Small intestine (tissue), 7 donors: ENCODE measurements around the gene ZBTB49. TPM values are rescaled to one million over a fixed set of nuclear protein-coding genes. Genes with fewer than 3 reads are reported as not detected.
"Not testable (repeated sequence)": the region's sequence is repeated elsewhere in the genome, so short reads cannot be mapped to it uniquely, and the experiment has no call there.

ENCODE experiments used
- DNase-seq, 2 donors: peaks; one replicate each; pipeline versions ENCODE4 v3.0.0 to v3.0.0-alpha.2; 2013
- FAIRE-seq: peaks from 2 replicates; lab custom pipeline; 2012; peaks lifted over from hg19 to GRCh38; lab: Jason Lieb, UNC
- H3K27ac ChIP-seq, 3 donors: one replicate each; pipeline ENCODE4 v1.5.1; 2013; ENCODE audit warnings: low read length in 2 of 3, mild to moderate bottlenecking in 2 of 3, control low read depth in 1 of 3, inconsistent platforms in 1 of 3, low read depth in 1 of 3, moderate library complexity in 1 of 3
- H3K27me3 ChIP-seq, 3 donors: one replicate each; pipeline ENCODE4 v1.6.1; 2013; ENCODE audit warnings: low read length in 3 of 3, inconsistent platforms in 1 of 3; ENCODE audit not compliant: control insufficient read depth in 3 of 3, insufficient read depth in 3 of 3
- H3K36me3 ChIP-seq, 3 donors: one replicate each; pipeline ENCODE4 v1.6.1; 2013; ENCODE audit warnings: low read length in 3 of 3, inconsistent platforms in 1 of 3, low read depth in 1 of 3, mild to moderate bottlenecking in 1 of 3, moderate library complexity in 1 of 3; ENCODE audit not compliant: control insufficient read depth in 3 of 3, insufficient read depth in 2 of 3
- H3K4me1 ChIP-seq, 3 donors: one replicate each; pipeline ENCODE4 v1.6.1; 2013; ENCODE audit warnings: low read length in 2 of 3, inconsistent platforms in 1 of 3, low read depth in 1 of 3, mild to moderate bottlenecking in 1 of 3, moderate library complexity in 1 of 3; ENCODE audit not compliant: control insufficient read depth in 3 of 3, insufficient read depth in 2 of 3
- H3K4me3 ChIP-seq, 3 donors: one replicate each; pipeline ENCODE4 v1.5.1; 2013; ENCODE audit warnings: low read length in 3 of 3, control low read depth in 1 of 3, inconsistent platforms in 1 of 3, low read depth in 1 of 3, mild to moderate bottlenecking in 1 of 3, moderate library complexity in 1 of 3
- H3K9me3 ChIP-seq, 2 donors: one replicate each; pipeline ENCODE4 v1.6.1; 2013; ENCODE audit warnings: low read depth in 1 of 2, low read length in 1 of 2; ENCODE audit not compliant: control insufficient read depth in 2 of 2, insufficient read depth in 1 of 2
- WGBS, 3 donors: extraction: QIAGEN DNeasy Blood & Tissue Kit; methylation state at CpG; one replicate each; pipeline ENCODE4 v1.1.7; 2013; 5-methylcytosine and 5-hydroxymethylcytosine counted together
- polyA plus RNA-seq, 4 donors: library from polyadenylated mRNA; stranded (reverse) in 3 of 4; unstranded in 1 of 4; fragments of 200-250 nt in 3 of 4; fragments of 120-200 nt in 1 of 4; gene quantifications; one replicate each; pipeline versions ENCODE4 v1.2.1 to v1.2.3, GENCODE V29; 2013
- donor health status: healthy with polysubstance abuse.
- donor health status: control.
- donor health status: control.
- donor health status: Bipolar disorder and iron deficiency.
- donor health status: healthy.

The ZBTB49 gene
- polyA plus RNA-seq, 4 donors, result 1.8 to 5.8 (median 2.6) TPM

DNA sequence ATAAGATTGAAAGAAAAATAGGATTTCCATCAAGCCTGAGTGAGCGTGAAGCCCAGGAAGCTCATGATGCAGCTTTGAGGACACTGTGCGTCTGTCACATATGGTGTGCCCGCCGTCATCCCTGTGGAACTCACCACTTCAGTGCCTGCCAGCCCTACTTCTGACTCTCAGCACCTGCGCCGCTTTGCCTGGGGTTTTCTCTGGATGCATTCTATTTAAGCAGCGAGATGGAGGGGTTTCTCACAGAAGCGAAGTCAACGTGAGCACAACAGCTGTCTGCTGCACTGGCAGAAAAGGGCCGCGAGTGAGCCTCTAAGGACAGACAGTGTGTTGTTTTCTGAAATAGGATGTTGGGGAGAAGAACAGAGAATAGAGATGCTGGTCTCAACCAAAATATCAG is 35.9 kb upstream of the ZBTB49 start:
- Histone ChIP-seq H3K4me1 (peaks cover 0 to under 1% (median 0%) of the 10 kb centered on the region in 3 donors), H3K4me3 (no peak overlapping the region), H3K27me3 (no peaks in the 10 kb centered on the region), H3K27ac (no peak overlapping the region), H3K36me3 (no peaks in the 10 kb centered on the region), H3K9me3 (no peaks in the 10 kb centered on the region)
- DNase-seq (no peak), FAIRE-seq (no peak)
- 86 to 88% (median 87%) methylated on average over 11 of the region's 11 CpGs for WGBS, 3 donors

DNA sequence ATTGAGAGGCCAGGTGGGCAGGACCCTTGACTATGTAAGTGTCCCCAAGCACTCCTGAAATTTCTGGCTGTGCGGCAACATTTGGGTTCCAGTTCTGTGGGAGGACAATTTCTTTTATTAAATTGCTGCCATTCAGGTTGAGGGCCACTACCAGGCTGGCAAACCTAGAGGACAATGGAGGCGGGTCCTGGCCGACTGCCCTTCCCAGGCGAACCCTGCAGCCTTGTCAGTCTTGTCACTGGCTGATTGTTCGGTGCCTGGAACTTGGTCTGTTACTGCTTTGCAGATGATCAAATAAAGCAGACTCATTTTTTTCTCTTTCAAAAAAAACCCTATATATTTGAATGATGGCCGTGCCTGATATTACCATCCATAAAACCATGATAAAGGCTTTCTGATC is 35.4 kb upstream of the ZBTB49 start:
- no peaks in the 10 kb centered on the region for H3K4me1 ChIP-seq
- no peaks in the 10 kb centered on the region for H3K36me3 ChIP-seq
- DNase-seq (no peak), FAIRE-seq (no peak)
- no peak overlapping the region for H3K27ac ChIP-seq
- 49 to 69% (median 58%) methylated on average over 6 of the region's 6 CpGs for WGBS, 3 donors
- no peaks in the 10 kb centered on the region for H3K27me3 ChIP-seq
- H3K9me3 ChIP-seq, result no peaks in the 10 kb centered on the region
- H3K4me3 ChIP-seq, result no peak overlapping the region

DNA sequence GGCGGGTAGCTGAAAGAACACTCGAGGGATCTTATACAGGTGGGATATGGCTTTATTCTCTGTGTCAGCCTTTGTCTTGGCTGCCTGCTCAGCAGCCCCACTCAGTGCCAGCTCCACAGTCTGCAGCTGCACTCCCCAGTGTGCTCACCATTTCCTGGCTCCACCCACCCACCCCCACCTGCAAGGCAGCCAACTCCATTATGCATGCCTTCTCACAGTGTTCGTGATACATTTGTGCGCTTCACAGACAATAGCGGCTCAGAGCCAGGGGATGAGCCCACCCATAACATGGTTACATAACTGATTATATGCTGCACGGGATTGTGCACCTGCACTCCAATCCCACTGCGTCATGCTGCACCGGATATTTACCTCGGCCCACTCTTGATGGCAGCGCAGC is 33.3 kb upstream of the ZBTB49 start:
- H3K4me1 ChIP-seq, result no peaks in the 10 kb centered on the region
- H3K36me3 ChIP-seq, result no peaks in the 10 kb centered on the region
- WGBS, 3 donors, result 74 to 80% (median 76%) methylated on average over 10 of the region's 10 CpGs
- FAIRE-seq (no peak), DNase-seq (no peak)
- no peak overlapping the region for H3K4me3 ChIP-seq
- H3K27ac ChIP-seq, result no peak overlapping the region
- H3K9me3 ChIP-seq, result no peaks in the 10 kb centered on the region
- H3K27me3 ChIP-seq, result no peaks in the 10 kb centered on the region

DNA sequence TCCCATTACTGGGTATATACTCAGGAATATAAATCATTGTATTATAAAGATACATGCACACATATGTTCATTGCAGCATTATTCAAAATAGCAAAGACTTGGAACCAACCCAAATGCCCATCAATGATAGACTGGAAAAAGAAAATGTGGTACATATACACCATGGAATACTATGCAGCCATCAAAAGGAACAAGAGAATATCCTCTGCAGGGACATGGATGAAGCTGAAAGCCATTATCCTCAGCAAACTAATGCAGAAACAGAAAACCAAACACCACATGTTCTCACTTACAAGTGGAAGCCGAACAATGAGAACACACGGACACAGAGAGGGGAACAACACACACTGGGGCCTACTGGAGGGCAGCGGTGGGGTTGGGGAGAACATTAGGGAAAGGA is 32.3 kb upstream of the ZBTB49 start:
- WGBS, 3 donors, result 78 to 93% (median 90%) methylated on average over 3 of the region's 3 CpGs
- not testable (repeated sequence) for H3K27me3 ChIP-seq, FAIRE-seq, H3K27ac ChIP-seq, H3K4me3 ChIP-seq, DNase-seq, H3K4me1 ChIP-seq, H3K36me3 ChIP-seq, H3K9me3 ChIP-seq

GRCh38 chr4:4259484-4260100 is 30.5 kb upstream of the ZBTB49 start:
- H3K27me3 ChIP-seq, result no peaks in the 10 kb centered on the region
- FAIRE-seq (no peak), DNase-seq (peak in 1 of 2 donors; percentile 11)
- H3K4me3 ChIP-seq, result no peak overlapping the region
- 12 to 37% (median 24%) methylated on average over 9 of the region's 9 CpGs for WGBS, 3 donors
- H3K27ac ChIP-seq, result peak overlapping the region in 1 of 3 donors; percentile 3
- H3K4me1 ChIP-seq, result no peaks in the 10 kb centered on the region
- no peaks in the 10 kb centered on the region for H3K9me3 ChIP-seq
- no peaks in the 10 kb centered on the region for H3K36me3 ChIP-seq

GRCh38 chr4:4260185-4260751 is 29.8 kb upstream of the ZBTB49 start:
- Histone ChIP-seq H3K9me3 (no peaks in the 10 kb centered on the region), H3K36me3 (no peaks in the 10 kb centered on the region), H3K27me3 (no peaks in the 10 kb centered on the region), H3K4me1 (no peaks in the 10 kb centered on the region), H3K27ac (no peak overlapping the region), H3K4me3 (no peak overlapping the region)
- FAIRE-seq (no peak), DNase-seq (peak in 1 of 2 donors; percentile 16)
- WGBS, 3 donors, result 68 to 72% (median 68%) methylated on average over 6 of the region's 6 CpGs

- no peak for DNase-seq
- Histone ChIP-seq H3K27me3 (no peaks in the 10 kb centered on the region), H3K36me3 (peaks cover 3 to 22% (median 6%) of the 10 kb centered on the region in 3 donors), H3K4me1 (no peaks in the 10 kb centered on the region), H3K9me3 (no peaks in the 10 kb centered on the region), H3K27ac (no peak overlapping the region), H3K4me3 (no peak overlapping the region)
- WGBS, 3 donors, result 86 to 92% (median 88%) methylated on average over 5 of the region's 5 CpGs
- no peak for FAIRE-seq
These were observed 22.1 kb upstream of the ZBTB49 start for GRCh38 chr4:4267981-4268380.

DNA sequence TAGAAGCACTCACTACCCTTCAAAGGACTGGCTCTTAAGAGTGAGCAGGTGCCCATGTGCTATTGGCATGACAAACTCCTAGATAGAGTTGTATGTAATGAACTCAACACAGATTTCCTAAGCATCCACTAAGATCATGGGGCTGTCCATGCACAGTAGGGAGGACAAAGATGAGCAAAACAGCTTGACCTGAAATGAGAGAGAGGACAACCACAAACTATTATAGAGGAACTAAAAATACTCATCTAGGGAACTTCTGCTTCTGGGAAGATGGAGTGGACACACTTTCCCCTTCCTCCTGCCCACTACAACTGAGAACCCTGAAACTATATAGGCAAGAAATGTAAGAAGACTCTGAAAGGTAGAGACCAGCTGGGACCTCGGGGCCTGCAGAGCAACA is 21.3 kb upstream of the ZBTB49 start:
- Histone ChIP-seq H3K36me3 (peaks cover 3 to 29% (median 7%) of the 10 kb centered on the region in 3 donors), H3K27me3 (no peaks in the 10 kb centered on the region), H3K9me3 (no peaks in the 10 kb centered on the region), H3K4me1 (no peaks in the 10 kb centered on the region), H3K27ac (peak overlapping the region in 2 of 3 donors; percentile 67 to 83), H3K4me3 (no peak overlapping the region)
- no peak for DNase-seq
- 76 to 95% (median 86%) methylated on average over 1 of the region's 1 CpG for WGBS, 3 donors
- FAIRE-seq, result no peak
